ENCODE measurements around the gene EXOC6B.

Gene EXOC6B

GRCh38 chr2:72415781-72416475, 409.9 kb downstream of the EXOC6B start:
- DNase-seq = no peak

GRCh38 chr2:72415241-72415661, 410.6 kb downstream of the EXOC6B start:
- DNase-seq = no peak

- no peak for DNase-seq
Measured at GRCh38 chr2:72414137-72414760, 411.6 kb downstream of the EXOC6B start.

- DNase-seq = no peak
Measured at GRCh38 chr2:72413716-72414115, 412.1 kb downstream of the EXOC6B start.

GRCh38 chr2:72412214-72412613, 413.6 kb downstream of the EXOC6B start:
- DNase-seq = no peak

GRCh38 chr2:72399879-72400278, 426.0 kb downstream of the EXOC6B start:
- DNase-seq = no peak

- DNase-seq = no peak
Measured at GRCh38 chr2:72395096-72395495, 430.7 kb downstream of the EXOC6B start.

GRCh38 chr2:72394541-72395070, 431.2 kb downstream of the EXOC6B start:
- no peak for DNase-seq

- DNase-seq = no peak
Measured at GRCh38 chr2:72389447-72389846, 436.4 kb downstream of the EXOC6B start.

- no peak for DNase-seq
Measured at GRCh38 chr2:72388263-72388662, 437.6 kb downstream of the EXOC6B start.

- no peak for DNase-seq
Measured at GRCh38 chr2:72386288-72386687, 439.5 kb downstream of the EXOC6B start.

- no peak for DNase-seq
Measured at GRCh38 chr2:72378753-72379348, 447.0 kb downstream of the EXOC6B start.

GRCh38 chr2:72367530-72368225, 458.2 kb downstream of the EXOC6B start:
- DNase-seq = no peak

- no peak for DNase-seq
Measured at GRCh38 chr2:72363406-72363805, 462.4 kb downstream of the EXOC6B start.

- DNase-seq = no peak
Measured at GRCh38 chr2:72362733-72363132, 463.1 kb downstream of the EXOC6B start.

GRCh38 chr2:72361521-72361920, 464.3 kb downstream of the EXOC6B start:
- no peak for DNase-seq

- no peak for DNase-seq
Measured at GRCh38 chr2:72361042-72361441, 464.8 kb downstream of the EXOC6B start.

- no peak for DNase-seq
Measured at GRCh38 chr2:72350852-72351251, 475.0 kb downstream of the EXOC6B start.

GRCh38 chr2:72349016-72349415, 476.8 kb downstream of the EXOC6B start:
- no peak for DNase-seq

GRCh38 chr2:72347081-72347480, 478.8 kb downstream of the EXOC6B start:
- no peak for DNase-seq

- DNase-seq = no peak
Measured at GRCh38 chr2:72341639-72342038, 484.2 kb downstream of the EXOC6B start.

GRCh38 chr2:72340665-72341064, 485.2 kb downstream of the EXOC6B start:
- DNase-seq = no peak

- DNase-seq = no peak
Measured at GRCh38 chr2:72338076-72338475, 487.8 kb downstream of the EXOC6B start.
